B cell (primary cell): ENCODE measurements around the gene LARGE1.

Source experiments
- CTCF ChIP-seq: fragments of 200-600 bp; IDR thresholded peaks from one replicate; pipeline ENCODE4 v1.8.0; 2022; ENCODE audit warnings: antibody characterized with exemption, mild to moderate bottlenecking
- EZH2 ChIP-seq: IDR thresholded peaks from 2 replicates; pipeline ENCODE4 v1.6.1; 2012; ENCODE audit warnings: borderline replicate concordance, low read depth, mild to moderate bottlenecking, moderate library complexity, low read length; ENCODE audit not compliant: insufficient read depth, poor library complexity, severe bottlenecking

- no peak for TF ChIP-seq CTCF
- TF ChIP-seq EZH2, result no peak
These were observed 23.5 kb downstream of the LARGE1 start for GRCh38 chr22:33896575-33897447.
